AML-193 (cell line): ENCODE data around the gene PAK6.

Experiments
- DNase-seq, 2 experiments: peaks; one replicate each; lab custom pipeline; 2025; lab: John Stamatoyannopoulos, UW

The PAK6 gene

DNA sequence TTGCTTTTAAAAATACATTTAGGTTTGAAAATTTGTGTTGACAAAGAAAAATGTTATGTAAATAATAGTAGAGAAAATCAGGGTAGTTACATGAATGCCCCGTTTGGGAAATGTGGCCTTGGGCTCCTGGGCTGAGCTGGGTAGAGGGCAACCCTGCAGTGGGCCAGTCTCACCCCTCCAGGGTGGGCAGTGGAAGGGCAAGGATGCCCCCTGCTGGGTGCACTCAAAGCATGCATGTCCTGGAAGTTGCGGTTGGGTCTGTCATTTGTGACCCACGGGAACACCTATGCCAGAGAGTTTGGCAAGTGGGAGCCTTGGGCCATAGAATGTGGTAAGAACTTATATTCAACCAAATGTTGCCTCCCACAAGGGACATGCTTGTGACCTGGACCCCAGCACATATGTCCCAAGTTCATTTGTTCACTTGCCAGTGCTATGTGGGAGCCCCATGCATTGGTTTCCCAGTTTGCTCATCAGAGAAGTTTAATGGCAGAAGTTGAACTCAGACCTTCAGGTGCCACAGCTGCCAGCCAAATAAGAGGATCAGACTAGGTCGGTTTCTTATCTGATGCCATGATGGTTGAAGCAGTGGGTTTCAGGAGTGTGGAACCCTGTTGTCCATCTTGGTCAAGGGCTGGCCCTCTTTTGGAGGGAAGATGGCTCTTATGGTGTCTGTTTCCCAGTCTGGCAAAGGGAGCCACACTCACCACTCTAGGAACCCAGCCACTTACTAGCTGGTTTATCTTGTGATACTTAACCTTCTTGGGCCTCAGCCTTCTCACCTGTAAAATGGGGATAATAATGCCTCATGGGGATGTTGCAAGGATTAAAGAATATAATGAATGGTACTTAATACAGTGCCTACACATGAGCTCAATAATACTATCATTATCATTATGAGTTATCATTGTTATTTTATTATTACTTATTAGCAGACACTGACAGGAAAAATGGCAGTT lies 71.4 kb downstream of the PAK6 start:
- peak; percentile 60 to 61 for DNase-seq

DNA sequence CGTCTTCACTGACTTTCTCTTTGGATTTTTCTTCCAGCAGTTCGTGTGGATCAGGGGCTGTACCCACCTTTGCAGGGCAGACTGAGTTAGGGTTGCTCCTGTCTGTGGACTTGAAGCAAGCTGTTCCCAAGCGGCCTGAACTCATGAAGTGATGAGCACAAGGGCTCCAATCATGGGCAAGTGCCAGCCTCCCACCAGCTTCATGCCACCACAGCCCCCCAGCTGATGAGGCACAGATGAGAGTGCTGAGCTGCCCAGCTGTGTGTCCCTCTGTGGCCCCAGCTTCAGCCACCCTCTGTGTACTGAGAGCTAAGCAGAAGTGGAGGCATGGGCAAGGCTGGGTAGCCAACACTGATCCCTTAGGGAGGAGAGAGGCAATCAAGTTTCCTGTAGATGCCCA lies 72.1 kb downstream of the PAK6 start:
- no peak for DNase-seq

- DNase-seq: no peak
Measured at GRCh38 chr15:40312370-40313158, 73.7 kb downstream of the PAK6 start.

GRCh38 chr15:40313531-40314398 lies 74.9 kb downstream of the PAK6 start:
- DNase-seq: peak; percentile 74 to 77

GRCh38 chr15:40314723-40315276 lies 75.9 kb downstream of the PAK6 start:
- no peak for DNase-seq

DNA sequence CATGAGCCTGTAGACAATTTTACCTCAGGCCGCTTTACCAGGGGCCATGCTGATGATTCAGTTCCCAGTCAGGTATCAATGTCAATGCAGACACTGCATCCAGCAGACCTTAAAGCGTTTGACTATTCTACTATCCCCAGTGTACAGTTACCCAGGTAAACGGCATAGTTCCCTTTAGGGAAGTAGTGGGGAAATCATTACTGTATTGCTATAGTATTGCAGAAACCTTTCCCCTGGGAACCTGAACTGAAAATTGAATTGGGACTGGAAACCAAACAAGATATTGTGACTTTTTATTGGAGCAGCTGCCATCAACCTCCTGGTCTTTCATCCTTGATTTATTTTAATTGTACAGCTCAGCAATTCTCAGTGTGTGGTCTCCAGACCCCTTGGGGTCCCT lies 78.1 kb downstream of the PAK6 start:
- no peak for DNase-seq

- DNase-seq: no peak
Measured at GRCh38 chr15:40317580-40317979, 78.7 kb downstream of the PAK6 start.

DNA sequence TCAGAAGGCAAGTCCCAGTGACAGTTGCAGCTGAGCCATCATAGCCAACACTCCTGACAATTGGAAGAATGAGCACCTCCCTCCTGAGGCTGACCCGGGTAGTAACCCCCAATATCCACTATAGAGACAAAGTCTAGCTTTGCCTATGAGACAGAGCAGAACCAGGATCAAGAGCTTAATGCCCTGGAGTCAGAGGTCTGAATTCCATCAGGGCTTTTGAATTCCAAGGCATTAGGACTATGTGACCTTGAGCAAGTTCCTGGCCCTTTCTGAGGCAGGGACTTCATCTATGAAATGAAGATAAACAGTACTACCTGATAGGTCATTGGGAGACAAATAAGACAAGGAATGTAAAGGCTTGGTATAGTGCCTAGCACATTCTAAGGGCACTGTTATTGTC lies 81.5 kb downstream of the PAK6 start:
- DNase-seq: no peak

- peak; percentile 75 to 82 for DNase-seq
Measured at GRCh38 chr15:40320931-40321371, 82.1 kb downstream of the PAK6 start.

DNA sequence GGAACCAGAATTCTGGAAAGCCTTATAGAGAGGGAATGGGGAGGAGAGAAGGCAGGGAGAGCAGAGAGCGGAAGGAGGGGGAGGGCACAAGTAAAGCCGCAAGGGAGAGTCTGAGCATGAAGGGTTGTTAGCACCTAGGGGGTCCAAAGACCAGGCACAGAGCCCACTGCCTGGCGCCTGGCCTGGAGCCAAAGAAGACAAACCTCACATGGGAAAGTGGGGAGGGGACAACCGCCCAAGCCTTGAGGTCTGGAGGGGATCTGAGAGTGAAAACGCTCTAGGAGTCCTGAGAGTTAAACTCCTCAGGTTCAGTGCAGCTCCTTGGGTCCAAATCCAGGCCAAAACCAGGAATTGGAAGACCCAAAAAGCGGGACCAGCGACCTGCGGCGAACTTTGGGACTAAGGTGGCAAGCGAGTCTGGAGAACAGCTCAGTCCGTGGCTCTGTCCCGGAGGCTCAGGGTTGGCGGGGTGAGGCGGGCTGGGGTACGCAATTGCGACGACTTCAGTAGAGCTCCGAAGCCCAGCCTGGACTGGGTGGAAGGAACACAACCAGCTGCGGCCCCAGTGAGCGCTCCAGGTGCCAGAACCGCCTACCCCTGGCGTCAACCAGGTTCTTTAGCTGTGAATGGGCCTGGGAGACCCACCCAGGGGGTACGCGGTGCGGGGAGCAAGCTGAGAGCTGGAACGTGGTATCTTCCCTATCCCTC lies 83.8 kb downstream of the PAK6 start:
- no peak for DNase-seq

DNA sequence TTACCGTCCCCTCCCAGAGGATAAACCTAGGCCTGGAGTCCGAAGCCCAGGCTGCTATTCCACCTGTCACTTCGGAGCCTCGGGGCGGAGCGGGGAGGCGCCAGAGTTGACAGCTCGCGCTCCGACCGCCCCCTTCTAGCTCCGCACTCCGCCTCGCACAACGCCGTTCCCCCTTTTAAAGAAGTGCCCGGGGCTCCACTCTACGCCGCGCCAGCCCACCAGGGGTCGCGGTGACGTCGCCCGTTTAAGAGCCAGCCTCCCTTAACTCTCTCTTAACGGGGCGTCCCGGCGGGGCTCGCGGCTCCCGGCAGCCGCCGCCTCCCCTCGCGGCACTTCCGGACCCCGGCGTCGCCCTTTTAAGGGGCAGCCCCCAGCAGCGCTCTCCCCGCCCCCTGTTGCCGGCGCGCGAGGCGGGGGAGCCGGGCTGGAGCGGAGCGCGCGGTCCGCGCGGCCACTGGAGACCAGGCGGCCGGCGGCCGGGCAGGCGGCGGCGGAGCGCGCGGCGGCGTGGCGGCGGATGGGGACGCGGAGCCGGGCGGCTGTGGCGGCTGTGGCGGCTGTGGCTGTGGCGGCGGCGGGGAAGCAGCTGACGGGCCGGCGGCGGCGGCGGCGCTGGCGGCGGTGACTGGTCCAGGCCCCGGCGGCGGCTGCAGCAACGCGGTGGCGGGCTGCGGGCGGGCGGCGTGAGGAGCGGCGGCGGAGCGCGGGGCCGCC lies 84.5 kb downstream of the PAK6 start, which contains the start of gene INAFM2:
TSS of gene INAFM2 (plus strand) at position 454 of the 714 bp plus-strand sequence. CDS start 364 bp downstream, outside the sequence.
- DNase-seq: peak; percentile 90 to 93

DNA sequence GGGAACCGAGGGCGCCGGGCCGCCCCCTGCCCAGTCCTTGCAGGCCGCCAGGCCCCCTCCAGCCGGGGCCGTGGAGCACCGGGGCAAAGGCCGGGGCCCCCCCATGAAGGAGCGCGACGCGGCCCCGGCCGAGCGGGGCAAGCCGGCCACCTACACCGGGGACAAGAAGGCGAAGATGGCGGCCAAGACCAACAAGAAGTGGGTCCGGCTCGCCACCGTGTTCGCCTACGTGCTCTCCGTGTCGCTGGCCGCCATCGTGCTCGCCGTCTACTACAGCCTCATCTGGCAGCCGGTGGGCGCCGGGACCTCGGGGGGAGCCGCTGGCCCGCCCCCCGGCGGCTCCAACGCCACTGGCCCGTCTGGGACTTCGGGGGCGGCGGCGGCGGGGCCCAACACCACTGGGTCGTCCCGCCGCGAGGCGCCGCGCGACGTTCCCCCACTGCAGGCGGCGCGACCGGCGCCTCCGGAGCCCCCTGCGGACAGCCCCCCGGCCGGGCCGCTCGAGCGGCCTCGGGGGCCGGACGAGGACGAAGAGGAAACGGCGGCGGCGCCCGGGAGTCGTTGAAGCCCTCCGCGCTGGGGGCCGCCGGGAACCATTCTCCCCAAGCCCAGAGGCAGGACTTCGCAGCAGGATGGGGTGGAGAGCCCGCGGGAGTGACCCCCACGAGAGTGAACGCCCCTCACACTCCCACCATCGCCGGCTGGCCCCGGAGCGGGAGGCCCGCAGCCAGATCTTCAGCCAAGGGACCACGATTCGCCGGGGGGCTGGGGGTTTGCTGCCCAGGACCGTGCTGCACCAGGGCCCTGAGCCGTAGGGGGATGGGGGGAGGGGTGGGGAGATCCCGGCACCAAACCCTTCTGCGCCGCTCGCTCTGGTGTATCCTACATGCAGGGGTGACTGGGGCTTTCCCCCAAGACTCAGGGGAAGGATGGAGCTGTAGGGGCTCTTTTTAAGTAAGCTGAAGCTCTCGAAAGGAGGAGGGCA lies 85.4 kb downstream of the PAK6 start:
- DNase-seq: peak in 1 of 2 experiments; percentile 2

- DNase-seq: no peak
Measured at GRCh38 chr15:40325188-40325587, 86.3 kb downstream of the PAK6 start.

GRCh38 chr15:40325700-40326099 lies 86.8 kb downstream of the PAK6 start:
- peak; percentile 4 to 8 for DNase-seq
